Esophagus muscularis mucosa (tissue), 3 donors: ENCODE data around the gene KMT5B.

ENCODE experiments used
- CTCF ChIP-seq, 3 experiments: fragments of 200-600 bp in 2 of 3; fragments of 450-650 bp in 1 of 3; sonication (generic) in 2 of 3; IDR thresholded peaks; one replicate each; pipeline ENCODE4 v1.5.1; 2017 to 2019; ENCODE audit warnings: antibody characterized with exemption in 3 of 3, mild to moderate bottlenecking in 2 of 3, moderate library complexity in 1 of 3
- POLR2A ChIP-seq: fragments of 450-650 bp; IDR thresholded peaks from one replicate; pipeline ENCODE4 v1.6.1; 2017; ENCODE audit warnings: antibody characterized with exemption, moderate library complexity, mild to moderate bottlenecking, low read depth

GRCh38 chr11:68143310-68143689 lies 69.8 kb downstream of the KMT5B start:
- TF ChIP-seq CTCF (IDR thresholded peaks at IDR 0.05) (no peak), POLR2A (no peak)
